GDM1 (cell line): ENCODE results near the gene GPR157.
A peak's percentile ranks its signal among the peaks of the same experiment; 100 is the strongest.

ENCODE experiments used
- DNase-seq: peaks from one replicate; lab custom pipeline; 2025; lab: John Stamatoyannopoulos, UW

The GPR157 gene

DNA sequence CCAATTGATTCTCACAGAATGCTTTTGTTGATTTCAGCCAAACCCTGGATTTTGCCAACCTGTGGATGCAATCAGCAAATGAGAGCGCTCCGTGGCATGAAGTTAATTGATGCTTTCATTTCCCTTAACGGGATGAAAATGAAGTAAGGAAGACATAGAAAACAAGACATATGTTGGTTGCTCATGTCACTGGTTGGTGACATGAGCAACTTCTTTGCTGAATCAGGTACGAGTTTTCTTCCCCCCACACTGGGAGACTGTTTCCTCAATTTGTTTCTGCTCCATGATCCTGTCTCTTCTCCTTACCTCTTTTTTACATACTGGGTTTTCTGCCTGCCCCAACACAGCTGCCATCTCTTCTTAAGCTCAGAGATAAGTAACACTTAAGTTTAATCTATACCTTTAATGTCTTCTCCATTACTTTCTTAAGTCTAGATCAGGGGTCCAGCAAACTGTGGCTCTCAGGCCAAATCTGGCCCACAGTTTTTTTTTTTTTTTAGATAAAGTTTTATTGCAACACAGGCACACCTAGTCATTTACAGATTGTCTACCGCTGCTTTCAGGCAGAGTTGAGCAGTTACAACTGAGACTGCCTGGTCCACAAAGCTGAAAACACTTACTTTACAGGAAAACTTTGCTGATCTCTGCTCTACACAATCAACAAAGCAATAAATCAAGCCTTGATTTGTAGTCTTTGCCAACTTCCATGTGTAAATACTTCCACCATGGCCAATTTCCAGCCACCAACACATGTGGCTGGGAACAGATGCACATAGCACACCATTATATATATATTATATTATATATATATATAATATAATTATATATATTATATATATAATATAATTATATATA lies 13.3 kb downstream of the GPR157 start:
- DNase-seq = no peak

DNA sequence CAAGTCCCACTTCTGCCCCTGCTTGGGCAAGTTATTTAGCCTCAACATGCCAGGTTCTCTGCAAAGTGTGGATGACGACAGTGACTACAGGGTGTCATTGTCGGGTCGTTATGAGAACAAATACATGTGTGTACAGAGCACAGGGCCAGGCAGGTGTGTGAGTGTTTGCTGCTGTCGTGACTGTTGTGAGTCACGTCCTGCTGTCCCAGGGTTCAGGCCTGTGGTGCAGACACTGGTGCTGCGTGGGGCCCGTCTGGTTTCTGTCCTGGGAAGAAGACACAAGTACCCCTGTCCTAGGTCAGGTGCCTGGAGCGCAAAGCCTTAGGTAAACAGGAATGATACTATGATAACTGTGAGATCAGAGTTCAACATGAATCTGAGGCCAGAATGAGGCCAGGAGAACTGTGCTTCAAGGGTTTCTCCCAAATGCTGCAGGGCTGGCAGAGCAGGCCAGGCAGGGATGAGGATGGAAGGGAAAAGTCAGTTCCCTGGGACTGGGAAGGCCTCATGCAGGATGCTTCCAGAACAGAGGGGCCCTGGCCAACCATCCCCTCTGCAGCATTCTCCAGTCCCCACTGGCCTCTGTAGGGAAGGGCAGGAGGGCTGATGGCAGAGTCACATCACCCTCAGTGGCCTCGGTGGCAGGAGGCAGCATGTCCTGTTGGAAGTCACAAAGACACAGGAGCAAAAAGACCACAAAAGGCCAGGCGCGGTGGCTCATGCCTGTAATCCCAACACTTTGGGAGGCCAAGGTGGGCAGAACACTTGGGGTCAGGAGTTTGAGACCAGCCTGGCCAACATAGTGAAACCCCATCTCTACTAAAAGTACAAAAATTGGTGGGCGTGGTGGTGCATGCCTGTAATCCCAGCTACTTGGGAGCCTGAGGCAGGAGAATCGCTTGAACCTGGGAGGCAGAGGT lies 15.7 kb downstream of the GPR157 start:
- no peak for DNase-seq

DNA sequence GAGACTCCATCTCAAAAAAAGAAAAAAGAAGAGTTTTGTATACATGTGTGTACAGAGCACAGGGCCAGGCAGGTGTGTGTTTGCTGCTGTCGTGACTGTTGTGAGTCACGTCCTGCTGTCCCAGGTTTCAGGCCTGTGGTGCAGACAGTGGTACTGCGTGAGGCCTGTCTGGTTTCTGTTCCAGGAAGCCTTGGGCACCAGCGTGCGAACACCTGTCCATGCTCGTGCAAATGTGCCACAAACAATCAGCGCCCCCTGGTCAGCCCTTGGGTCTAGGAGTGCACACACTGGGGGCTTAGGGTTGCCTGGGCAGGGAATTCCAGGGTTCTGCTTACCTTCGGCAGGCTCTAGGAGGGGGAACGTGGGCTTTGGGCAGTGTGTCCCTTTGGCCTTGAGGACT lies 16.9 kb downstream of the GPR157 start:
- DNase-seq = no peak

DNA sequence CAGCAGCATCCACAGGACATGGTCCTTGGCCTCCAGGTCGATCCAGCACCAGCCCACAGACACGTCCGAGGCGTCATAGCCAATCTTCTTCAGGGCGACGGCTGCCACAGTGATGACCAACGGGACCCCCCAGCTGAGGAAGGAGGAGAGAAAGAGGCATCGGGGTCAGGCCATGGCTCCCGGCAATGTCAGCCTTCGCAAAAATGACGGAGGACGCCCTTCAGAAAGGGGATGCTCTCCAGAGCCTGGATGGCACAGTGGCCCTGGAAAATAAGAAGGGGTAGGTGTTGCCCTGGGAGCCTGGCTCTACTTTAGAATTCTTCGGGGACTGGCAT lies 17.6 kb downstream of the GPR157 start:
- DNase-seq = no peak

DNA sequence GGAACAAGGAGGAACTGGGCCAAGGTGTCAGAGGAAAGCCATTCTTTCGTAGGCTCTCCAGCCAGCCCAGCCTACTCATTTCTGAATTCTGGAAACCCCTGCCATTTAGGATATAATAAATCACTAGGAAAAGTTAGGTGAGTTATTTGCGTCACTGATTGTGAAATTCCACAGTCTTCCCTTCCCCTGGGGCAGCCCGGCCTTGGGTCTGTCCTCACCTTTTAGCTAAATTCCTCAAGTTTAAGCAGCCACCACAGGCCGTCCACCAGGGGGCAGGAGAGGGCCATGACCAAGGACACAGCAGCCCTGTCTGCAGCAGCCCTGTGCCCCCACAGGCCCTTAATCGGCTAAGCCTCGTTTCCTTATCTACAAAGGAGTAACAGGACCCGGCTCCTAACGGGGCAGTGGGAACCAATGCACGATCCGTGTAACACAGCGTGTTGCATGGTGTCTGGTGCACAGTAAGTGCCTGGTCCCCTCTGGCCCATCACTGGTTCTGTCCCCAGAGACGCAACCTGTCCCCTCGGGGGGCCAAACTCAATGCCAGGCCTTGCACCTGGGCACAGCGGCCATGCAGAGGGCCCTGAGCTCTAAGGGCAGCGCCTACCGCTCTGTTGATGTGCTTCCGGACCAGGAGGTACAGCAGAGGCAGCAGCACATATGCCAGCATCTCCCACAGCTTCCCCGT lies 18.1 kb downstream of the GPR157 start:
- DNase-seq = peak; percentile 70

DNA sequence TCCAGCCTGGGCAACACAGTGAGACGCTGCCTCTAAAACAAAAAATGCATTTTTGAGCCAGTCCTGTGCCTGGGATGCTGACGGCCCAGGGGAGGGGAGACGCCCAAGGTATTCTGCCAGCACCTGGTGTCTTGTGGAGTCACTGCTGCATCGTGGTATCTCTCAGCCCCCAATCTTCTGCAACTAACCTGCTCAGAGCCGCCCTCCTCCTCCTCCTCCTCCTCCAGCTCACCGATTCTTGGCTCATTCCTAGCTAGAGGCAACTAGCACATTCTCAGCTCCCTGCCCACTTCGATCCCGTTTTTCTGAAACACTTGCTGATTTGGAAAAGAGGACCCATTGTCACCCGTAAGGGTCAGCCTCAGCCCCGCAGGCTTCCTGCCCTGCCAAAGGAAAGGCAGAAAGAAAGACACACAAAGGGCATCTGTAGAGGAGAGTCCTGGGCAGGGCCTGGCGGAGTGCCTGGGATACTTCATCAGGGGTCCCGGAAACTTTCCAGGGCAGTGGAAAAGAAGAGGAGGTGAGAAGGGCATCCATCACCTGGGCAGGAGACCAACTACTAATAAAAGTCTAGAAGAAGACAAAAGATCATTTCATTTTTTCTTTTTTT lies 20.7 kb downstream of the GPR157 start:
- DNase-seq = no peak

DNA sequence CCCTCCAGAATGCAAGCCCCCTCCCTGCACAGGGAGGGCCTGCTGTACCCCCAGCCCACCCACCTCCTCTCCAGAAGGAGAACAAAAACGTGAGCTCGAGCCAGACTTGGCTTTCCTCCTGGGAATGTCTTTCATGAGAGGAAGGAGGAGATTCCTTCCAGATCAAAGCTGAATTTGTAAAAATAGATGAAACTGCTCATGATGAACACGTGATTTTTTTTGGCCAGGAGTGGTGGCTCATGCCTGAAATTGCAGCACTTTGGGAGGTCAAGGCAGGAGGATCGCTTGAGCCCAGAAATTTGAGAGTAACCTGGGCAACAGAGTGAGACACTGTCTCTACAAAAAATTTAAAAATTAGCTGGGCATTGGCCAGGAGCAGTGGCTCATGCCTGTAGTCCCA lies 21.8 kb downstream of the GPR157 start:
- no peak for DNase-seq

DNA sequence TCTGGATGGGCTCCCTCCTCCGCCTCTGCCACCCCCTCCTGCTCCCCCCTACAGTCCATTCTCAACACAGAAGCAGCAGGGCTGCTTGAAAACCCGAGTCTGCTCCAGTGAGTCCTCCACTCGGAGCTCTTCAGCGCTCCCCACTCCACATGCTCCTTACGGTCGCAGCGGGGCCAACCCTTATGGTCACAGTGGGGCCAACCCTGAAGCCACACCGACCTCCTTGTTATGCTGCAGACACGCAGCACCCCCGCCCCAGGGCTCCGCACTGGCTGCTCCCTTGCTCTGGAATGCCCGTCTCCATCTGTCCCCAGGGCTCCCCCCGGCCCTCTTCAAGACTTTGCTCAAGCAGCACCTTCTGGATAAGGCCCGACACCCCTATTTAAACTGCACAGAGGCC lies 22.6 kb downstream of the GPR157 start:
- no peak for DNase-seq

DNA sequence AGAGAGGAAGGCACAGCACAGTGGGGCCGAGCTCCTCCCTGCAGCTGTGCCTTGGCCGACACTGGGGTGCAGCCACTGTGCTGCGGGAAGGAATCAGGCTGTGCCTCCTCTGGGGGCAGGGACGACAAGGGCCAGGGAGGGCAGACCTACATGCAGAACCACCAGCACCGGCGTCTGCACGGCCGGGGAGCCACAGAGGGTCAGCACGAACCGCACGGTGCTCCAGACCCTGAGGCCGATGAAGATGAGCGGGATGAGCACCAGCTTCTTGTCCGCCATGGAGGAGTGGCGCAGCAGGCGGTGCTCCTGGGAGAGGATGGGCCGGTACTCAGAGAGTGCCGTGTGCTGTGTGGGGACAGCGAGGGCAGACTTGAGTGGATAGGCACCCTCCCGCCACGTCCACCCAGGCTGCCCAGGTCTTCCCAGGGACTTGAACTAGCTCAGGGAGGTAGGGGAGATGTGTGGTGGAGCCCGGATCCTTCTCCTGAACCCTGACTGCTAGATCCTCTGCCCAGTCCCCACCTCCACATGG lies 23.5 kb downstream of the GPR157 start:
- DNase-seq = no peak

DNA sequence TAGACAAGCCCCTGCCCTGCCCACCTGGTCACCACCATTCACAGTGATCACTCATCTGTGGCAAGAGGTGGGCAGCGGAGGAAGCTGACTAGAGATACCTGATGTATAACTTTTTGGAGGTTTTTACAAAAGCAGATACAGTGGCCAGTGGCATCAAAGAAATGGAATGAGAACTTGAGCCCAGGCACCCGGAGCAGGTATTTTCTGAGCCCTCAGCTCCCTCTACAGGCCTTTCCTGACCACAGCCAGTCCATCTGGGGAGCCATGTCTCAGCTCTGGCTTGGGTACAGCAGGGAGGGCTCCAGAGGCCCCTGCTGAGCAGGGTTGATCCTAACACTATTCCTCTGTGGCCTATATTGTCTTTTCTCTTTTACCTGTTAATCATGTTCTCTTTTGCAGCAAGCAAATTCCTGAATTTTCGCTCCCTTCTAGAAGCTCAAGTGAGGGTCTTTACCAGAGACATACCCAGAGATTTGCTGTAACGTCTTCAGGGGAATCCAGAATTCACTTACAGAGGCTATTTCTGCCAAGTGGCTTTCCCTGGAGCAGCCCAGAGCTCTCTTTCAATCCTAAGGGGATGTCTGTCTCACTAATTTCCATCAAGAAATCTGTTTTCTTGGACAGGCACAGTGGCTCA lies 27.3 kb downstream of the GPR157 start:
- DNase-seq = peak; percentile 52

DNA sequence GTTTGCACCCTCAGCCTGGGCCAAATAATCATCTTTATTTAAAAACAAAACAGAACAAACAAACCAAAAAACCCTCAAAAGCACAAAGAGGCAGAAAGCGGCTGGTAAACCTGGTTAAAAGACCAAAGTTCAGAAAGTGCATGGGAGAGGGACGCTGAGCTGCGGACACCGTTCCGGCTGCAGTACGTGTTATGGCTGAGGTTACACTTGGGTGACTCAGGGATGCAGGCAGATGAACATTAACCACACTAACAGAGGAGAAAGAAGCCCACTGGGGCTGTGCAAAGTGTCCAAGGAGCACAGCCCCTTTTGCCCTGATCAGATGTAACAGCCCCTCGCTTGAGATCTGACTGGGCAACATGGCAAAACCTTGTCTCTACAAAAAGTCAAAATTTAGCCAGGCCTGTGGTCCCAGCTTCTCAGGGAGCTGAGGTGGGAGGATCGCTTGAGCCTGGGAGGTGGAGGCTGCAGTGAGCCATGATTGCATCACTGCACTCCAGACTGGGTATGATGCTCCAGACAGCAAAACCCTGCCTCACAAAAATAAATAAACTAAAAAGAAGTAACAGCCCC lies 28.3 kb downstream of the GPR157 start:
- DNase-seq = no peak

DNA sequence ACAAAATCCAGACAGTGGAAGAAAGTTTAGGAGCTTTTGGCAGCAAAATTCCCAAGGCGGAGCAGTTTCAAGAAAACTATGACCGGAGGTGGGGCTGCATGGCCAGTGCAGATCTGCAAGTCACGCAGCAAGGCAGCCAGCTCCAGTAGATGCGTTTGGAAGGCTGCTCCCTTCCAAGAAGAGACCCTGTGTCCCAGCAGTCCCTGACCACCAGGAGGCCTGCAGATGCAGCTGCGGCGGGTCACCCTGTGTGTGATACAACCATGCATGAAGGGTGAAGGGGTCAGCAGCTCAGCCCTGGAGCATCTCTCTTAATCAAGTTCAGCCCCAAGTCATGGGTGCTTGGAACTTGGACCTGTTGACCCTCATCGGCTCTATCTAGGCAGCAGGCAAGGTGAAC lies 29.3 kb downstream of the GPR157 start:
- no peak for DNase-seq

DNA sequence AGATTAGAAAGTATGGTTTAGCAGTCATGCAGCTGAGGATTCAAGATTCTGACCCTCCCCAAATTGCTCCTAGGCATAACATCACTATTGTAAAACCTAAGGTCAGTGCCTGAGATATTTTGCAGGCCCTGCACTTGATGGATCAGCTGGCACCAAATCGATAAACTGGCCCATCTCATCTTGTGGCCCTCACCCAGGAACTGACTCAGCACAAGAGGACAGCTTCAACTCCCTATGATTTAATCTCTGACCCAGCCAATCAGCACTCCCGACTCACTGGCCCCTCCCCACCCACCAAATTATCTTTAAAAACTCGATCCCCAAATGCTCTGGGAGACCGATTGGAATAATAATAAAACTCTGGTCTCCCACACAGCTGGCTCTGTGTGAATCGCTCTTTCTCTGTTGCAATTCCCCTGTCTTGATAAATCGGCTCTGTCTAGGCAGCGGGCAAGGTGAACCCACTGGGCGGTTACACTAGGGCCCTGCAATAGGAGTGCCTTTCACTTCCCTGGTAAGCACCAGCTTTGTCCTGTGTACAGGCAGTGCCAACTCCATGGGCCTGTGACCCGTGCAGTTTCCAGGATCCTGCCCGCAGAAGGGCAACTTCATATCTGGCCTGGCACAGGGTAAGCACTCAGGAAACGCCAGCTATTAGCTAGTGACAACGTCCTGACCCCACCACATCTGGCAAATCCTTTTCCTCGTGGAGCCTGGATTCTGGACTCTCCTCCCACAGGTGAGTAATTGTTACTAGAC lies 30.8 kb downstream of the GPR157 start:
- DNase-seq = no peak

DNA sequence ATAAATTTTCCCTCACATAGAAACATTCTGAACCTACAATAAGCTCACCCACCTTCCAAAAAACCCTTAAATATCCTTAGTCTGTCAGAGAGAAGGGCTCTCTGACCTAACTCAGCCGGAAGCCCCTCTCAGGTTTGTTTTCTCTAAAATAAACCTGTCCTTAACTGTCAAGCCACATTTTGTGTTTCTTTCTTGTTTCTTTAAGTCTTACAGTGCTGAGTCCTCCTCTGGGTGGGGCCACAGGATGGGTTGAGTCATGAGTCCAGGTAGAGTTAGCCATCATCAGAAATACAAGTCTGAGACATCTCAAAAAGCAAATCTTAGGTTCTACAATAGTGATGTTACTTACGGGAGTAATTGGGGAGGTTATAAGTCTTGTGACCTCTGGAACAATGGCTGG lies 33.1 kb downstream of the GPR157 start:
- no peak for DNase-seq

DNA sequence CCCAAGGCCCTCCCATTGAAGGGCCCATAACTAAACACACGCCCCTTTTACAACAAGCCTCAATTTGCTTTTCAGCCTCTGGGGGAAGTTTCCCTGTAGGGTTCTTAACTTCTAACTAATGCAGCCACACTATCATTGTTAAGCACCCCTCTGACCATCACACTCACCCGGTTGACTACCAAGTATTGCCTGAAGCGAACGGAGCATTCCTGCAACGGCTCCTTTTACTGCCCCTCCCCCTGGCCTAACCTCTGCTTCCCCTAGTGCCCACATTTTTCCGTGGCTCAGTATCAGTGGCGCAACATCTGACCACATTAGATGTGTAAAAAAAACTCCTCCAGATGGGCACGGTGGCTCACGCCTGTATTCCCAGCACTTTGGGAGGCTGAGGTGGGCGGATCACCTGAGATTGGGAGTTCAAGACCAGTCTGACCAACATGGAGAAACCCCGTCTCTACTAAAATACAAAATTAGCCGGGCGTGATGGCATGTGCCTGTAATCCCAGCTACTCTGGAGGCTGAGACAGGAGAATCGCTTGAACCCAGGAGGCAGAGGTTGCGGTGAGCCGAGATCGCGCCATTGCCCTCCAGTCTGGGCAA lies 34.8 kb downstream of the GPR157 start:
- DNase-seq = peak; percentile 57

DNA sequence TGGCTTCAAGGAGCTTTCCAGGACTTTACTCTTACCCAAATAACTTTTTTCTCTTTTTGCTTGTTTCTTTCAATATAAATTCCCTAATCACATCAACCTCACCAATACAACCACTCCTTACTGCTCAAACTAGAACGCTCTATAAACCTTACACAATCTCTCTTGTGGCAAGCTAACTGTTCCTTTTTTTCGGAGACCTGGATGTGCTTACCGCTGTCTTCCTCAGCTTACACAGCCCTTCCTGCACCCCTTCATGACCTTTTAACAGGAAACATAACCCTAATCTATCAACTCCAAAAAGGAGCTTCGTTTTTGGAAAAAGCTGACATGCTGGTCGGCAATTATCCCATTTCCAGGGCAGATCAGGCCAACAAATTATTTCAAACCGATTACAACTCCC lies 35.3 kb downstream of the GPR157 start:
- no peak for DNase-seq

DNA sequence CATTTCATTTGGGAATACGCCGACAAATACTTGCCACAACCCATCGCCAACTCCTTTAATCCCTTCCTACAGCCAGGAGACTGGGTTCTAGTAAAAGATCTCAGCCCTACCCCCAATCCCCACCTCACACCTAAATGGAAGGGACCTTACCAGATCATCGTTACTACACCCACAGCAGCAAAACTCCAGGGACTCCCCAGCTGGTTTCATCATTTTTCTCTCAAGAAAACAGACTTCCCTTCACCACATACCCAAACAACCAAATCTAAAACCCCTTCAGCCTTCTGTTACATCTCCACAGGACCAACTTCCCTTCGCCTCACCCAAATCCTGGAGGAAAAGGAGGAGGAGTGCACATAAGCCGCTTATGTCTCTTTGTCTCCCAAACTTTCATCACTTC lies 35.8 kb downstream of the GPR157 start:
- no peak for DNase-seq

DNA sequence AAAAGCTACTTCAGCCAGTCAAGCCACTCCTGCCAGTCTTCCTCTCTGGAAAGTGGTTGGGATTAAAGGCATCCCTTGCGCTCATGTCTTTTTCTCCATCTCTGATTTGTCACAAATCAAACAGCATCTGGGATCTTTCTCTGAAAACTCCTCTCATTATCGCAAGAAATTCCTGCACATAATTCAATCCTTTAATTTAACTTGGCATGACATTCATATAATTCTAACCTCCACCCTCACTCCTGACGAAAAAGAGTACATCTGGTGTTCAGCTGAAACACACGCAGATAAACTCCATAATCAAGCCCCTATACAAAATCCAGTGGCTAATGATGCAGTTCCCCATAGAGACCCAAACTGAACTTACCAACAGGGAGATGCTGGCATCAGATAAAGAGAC lies 40.1 kb downstream of the GPR157 start:
- DNase-seq = no peak

DNA sequence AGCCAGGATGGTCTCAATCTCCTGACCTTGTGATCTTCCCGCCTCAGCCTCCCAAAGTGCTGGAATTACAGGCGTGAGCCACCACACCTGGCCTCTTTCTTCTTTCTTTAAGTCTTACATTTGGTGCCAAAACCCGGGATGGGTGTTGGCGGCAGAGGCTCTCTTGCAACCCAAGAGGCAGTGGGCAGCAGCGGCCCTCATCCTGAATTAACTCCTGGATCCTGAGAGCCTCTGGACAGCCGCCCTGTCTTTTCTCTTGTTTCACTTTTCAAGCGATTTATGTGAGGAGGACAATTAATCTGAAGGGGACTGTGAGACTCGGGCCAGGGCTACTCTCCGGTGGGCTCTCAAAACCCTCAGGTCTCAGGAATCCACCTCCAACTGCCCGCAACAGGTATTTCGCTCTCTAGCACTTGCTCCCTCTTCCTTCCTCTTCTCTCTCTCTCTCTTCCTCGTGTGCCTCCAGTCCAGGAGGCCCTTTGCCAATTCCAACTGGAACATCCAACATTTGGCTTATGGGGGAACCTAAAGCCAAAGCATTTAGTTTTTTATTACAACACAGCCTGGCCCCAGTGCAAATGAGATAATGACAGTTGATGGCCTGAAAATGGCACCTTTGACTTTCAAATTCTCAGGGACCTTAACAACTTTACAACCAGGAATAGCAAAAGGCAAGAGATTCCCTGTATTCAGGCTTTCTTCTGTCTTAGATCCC lies 41.3 kb downstream of the GPR157 start:
- DNase-seq = no peak
